ENCODE results near the gene PPP1R13B.
"Not testable (repeated sequence)": the region's sequence is repeated elsewhere in the genome, so short reads cannot be mapped to it uniquely, and the experiment has no call there.

The PPP1R13B gene

GRCh38 chr14:103847451-103848174 lies at the start of gene PPP1R13B:
Gene PPP1R13B (minus strand): TSS chr14:103847575. CDS start chr14:103847307, 268 bp downstream.
- peak; percentile 94 to 97 for DNase-seq (ENCODE audit: low read depth in 1 of 2, low spot score in 1 of 2)

- DNase-seq (ENCODE audit: low read depth in 1 of 2, low spot score in 1 of 2), result no peak
These were observed 49.2 kb upstream of the PPP1R13B start for GRCh38 chr14:103896578-103896977.

GRCh38 chr14:103894723-103895059 lies 47.3 kb upstream of the PPP1R13B start:
- no peak for DNase-seq (ENCODE audit: low read depth in 1 of 2, low spot score in 1 of 2)

GRCh38 chr14:103894034-103894722 lies 46.8 kb upstream of the PPP1R13B start:
- no peak for DNase-seq (ENCODE audit: low read depth in 1 of 2, low spot score in 1 of 2)

- no peak for DNase-seq (ENCODE audit: low read depth in 1 of 2, low spot score in 1 of 2)
These were observed 44.9 kb upstream of the PPP1R13B start for GRCh38 chr14:103892247-103892646.

GRCh38 chr14:103891667-103892215 lies 44.4 kb upstream of the PPP1R13B start:
- no peak for DNase-seq (ENCODE audit: low read depth in 1 of 2, low spot score in 1 of 2)

- DNase-seq (ENCODE audit: low read depth in 1 of 2, low spot score in 1 of 2), result no peak
These were observed 43.7 kb upstream of the PPP1R13B start for GRCh38 chr14:103890821-103891666.

GRCh38 chr14:103890052-103890371 lies 42.6 kb upstream of the PPP1R13B start:
- DNase-seq (ENCODE audit: low read depth in 1 of 2, low spot score in 1 of 2), result no peak

GRCh38 chr14:103889313-103890051 lies 42.1 kb upstream of the PPP1R13B start:
- no peak for DNase-seq (ENCODE audit: low read depth in 1 of 2, low spot score in 1 of 2)

GRCh38 chr14:103889002-103889312 lies 41.6 kb upstream of the PPP1R13B start:
- not testable (repeated sequence) for DNase-seq (ENCODE audit: low read depth in 1 of 2, low spot score in 1 of 2)

GRCh38 chr14:103887557-103888115 lies 40.3 kb upstream of the PPP1R13B start:
- no peak for DNase-seq (ENCODE audit: low read depth in 1 of 2, low spot score in 1 of 2)

- DNase-seq (ENCODE audit: low read depth in 1 of 2, low spot score in 1 of 2), result no peak
These were observed 39.8 kb upstream of the PPP1R13B start for GRCh38 chr14:103887170-103887501.

GRCh38 chr14:103886304-103887169 lies 39.2 kb upstream of the PPP1R13B start:
- no peak for DNase-seq (ENCODE audit: low read depth in 1 of 2, low spot score in 1 of 2)

GRCh38 chr14:103885509-103885932 lies 38.1 kb upstream of the PPP1R13B start:
- DNase-seq (ENCODE audit: low read depth in 1 of 2, low spot score in 1 of 2), result no peak

GRCh38 chr14:103884854-103885253 lies 37.5 kb upstream of the PPP1R13B start:
- DNase-seq (ENCODE audit: low read depth in 1 of 2, low spot score in 1 of 2), result no peak

GRCh38 chr14:103883263-103883523 lies 35.8 kb upstream of the PPP1R13B start:
- DNase-seq (ENCODE audit: low read depth in 1 of 2, low spot score in 1 of 2), result no peak

GRCh38 chr14:103882503-103883262 lies 35.3 kb upstream of the PPP1R13B start:
- no peak for DNase-seq (ENCODE audit: low read depth in 1 of 2, low spot score in 1 of 2)

GRCh38 chr14:103881268-103882201 lies 34.2 kb upstream of the PPP1R13B start:
- no peak for DNase-seq (ENCODE audit: low read depth in 1 of 2, low spot score in 1 of 2)
